ENCODE measurements around the gene KRTAP2-2.

KRTAP2-2 gene

DNA sequence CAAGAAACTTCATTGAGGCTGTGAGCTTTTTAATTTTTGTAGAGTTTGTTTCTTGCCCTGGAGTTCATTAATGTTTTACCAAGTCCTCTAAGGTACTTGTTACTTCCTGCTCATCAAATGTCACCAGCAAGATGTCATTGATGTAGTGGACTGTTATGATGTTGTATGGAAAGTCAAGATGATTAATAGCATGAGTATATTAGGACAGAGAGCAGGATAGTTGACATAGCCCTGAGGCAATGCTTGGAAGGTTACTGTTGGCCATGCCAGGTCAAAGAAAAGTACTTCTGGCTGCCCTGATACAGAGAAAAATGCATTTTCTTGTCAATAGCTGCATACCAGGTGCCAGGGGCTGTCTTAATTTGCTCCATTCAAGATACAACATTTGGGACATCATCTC is 34.7 kb downstream of the KRTAP2-2 start:
- DNase-seq (ENCODE audit: low read depth), result no peak

DNA sequence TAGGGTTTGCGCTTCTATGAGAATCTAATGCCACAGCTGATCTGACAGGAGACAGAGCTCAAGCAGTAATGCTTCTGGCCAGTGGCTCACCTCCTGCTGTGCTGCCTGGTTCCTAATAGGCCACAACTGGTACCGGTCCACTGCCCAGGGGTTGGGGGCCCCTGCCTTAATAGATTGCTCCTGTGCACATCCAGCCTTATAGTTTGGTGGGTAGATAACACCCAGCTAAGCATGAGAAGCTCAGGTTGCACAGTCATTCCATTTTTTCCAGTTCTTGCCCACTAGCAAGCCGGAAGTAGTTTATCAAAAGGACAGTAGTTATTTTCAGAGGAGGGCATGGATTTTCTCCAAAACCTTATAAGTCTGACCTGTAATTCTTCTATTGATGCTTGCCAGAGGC is 35.6 kb downstream of the KRTAP2-2 start:
- no peak for DNase-seq (ENCODE audit: low read depth)

DNA sequence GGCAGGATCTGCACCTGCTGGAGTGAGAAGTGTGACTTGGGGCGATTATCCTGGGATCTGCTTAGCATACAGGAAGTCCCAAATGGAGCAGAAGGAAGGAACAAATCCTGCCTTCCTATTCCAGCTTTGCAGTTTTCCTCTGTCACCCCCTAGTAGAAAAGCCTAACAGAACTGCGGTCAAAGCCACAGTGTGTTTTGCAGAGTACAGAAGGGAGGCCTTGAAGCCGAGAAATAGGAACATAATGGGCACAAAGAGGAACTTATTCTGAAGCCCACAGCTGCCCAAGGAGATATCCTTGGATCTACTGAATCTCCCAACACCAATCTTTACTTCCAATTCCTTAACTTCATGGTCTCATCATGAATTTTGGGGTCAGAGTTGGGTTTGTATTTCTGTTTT is 36.5 kb downstream of the KRTAP2-2 start:
- DNase-seq (ENCODE audit: low read depth), result no peak

DNA sequence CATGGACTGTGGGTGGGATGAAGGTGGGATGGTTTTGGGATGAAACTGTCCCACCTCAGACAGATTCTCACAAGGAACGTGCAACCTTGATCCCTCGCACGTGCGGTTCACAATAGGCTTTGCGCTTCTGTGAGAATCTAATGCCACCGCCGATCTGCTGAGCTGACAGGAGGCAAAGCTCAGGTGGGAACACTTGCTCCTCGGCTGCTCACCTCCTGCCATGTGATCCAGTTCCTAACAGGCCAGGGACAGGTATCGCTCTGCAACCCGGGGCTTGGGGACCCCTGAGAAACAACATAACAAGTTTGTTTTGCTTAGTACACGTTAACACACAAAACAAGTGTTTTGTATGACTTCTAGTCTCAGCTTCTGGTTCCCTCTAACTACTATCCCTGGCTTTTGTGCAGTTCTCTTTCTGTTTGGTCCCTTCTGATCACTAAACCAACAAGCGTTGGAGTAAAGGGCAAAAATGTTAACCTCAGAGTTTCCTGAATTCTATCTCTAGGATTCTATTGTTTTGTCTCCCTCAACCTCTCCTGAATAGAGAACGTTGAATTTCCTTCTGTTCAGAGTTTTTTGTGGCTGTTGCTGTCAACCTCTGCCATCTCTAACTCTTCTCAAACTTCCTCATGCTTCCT is 38.3 kb downstream of the KRTAP2-2 start:
- DNase-seq (ENCODE audit: low read depth), result no peak

DNA sequence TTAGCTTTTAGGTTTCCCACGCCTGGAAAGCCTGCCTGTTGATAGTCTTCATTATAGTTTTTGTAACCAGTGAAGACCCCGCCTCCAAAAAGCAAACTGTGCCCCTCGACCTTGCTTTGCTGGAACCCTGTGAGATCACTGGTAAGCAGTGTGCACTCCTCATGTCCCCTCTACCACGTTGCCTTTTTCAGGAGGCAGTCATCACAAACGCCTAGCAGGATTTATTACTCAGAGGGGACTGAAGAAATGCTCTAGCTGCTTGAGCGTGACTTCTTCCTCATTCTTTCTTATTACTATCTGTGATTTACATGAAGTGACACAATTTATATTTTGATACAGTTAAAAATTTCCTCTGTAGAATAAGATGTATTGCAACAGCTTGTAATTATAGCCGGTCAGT is 39.6 kb downstream of the KRTAP2-2 start:
- DNase-seq (ENCODE audit: low read depth), result no peak

DNA sequence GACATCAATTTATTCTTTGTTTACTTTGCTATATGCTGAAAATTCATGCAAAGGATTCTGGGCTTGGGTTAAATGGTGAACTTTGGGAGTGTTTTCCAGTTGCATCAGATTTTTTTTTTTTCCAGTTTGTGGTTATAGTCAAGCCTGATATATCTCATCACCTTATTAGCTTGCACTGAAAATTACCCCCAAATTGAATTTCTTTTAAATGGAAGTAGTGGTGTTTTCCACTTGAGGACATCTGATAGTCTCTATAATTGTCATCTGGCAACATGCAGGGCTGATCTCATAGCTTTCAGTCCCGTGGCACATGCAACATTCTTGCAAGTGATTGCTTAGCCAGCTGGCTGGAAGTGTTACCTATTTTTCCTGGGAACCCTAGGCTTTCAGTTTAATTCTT is 41.4 kb downstream of the KRTAP2-2 start:
- peak; percentile 33 for DNase-seq (ENCODE audit: low read depth)

DNA sequence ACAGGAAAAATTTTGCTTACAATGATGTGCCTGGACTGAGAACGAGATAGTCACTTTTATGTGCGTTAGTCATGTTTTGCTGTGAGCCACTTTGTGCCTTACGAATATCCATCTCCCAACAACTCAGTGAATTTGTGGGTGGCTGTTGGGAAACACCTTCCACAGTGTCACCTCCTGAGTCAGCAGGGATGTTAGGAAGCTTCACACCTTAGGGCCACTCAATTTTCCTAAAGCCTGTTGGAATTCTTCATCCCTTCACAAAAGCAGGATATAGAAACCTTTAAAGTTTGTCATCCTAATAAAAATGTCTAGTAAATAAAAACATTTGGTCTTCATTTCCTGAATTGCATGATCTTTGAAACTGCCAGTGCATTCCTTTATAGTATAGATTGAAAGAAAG is 41.8 kb downstream of the KRTAP2-2 start:
- peak; percentile 75 for DNase-seq (ENCODE audit: low read depth)

DNA sequence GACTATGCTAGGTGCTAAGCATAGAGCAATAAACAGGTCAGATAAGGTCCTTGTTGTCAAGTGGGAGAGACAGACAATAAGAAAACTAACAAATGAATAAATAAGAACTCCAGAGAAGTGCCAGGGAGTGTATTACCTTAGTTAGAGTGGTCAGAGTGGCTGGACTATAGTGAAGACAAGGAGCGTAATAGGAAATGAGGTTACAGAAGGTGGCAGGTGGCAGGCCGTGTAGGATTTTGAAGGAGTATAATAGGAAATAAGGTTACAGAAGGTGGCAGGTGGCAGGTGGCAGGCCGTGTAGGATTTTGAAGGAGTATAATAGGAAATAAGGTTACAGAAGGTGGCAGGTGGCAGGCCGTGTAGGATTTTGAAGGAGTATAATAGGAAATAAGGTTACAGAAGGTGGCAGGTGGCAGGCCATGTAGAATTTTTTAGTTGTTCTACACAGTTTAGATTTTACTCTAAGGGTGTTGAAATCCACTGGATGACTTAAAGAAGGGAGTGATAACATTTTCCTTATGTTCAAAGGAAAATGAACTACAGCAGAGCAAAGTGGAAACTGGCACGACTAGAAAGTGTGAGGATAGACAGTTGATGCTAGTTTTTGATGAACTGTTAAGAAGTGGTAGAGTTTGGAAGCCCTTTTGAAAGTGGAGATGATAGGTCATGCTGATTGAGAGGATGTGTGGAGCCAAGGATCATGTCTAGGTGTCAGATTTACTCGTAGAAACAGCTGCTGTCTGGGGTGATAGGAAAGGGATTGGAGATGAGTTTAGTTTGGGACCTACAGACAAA is 42.5 kb downstream of the KRTAP2-2 start:
- no peak for DNase-seq (ENCODE audit: low read depth)

DNA sequence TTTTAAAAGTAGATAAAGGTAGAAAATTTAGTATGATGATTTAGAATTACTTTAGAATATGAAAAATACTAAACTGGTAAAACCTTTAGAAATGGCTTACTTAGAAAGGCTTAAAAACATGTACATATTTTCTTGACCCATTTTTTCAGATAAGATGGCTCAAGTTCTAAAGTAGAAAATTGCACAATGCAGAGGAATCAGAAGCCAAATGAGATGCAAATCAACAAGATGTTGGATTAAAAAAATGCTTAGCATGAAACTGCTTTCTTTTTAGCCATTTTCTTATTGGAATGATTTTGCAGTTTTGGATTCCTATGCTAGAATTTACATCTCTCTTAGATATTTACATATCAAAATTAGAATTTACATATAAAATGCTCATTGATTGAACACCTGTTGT is 44.6 kb downstream of the KRTAP2-2 start:
- DNase-seq (ENCODE audit: low read depth), result no peak

DNA sequence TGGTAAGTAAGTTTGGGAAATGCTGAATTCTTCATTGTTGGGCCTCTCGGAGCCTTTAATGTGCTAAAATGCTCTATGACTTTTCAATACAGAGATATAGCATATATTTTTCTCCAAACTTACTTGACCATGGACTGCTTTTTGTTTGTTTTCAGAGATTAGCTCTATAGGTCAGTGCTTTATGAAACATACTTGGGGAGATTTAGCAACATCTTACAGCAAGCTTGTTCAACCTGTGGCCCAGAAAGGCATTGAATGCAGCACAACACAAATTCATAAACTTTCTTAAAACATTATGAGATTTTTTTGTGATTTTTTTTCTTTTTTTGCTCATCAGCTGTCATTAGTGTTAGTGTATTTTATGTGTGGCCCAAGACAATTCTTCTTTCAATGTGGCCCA is 45.1 kb downstream of the KRTAP2-2 start:
- DNase-seq (ENCODE audit: low read depth), result no peak

DNA sequence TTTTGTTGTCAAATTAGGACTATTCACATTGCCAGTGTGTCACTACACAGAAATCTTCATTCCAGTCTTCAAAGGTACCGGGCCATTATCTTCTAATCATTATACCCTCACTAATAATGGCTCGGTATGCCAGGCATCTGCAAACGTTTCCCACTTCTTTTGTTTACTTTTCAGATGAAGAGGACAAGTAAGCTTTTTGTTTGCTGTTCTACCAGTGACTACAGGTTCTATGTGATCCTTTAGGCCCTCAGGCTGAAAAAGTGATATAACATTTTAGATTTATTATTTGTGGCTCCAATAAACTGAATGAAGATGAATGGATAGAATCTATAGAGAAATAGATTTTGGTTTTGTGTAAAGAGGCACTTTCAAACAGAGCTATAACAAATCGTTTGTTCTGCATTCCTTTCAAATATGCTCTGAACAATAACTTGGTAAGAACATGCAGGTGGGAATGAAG is 45.7 kb downstream of the KRTAP2-2 start:
- no peak for DNase-seq (ENCODE audit: low read depth)

DNA sequence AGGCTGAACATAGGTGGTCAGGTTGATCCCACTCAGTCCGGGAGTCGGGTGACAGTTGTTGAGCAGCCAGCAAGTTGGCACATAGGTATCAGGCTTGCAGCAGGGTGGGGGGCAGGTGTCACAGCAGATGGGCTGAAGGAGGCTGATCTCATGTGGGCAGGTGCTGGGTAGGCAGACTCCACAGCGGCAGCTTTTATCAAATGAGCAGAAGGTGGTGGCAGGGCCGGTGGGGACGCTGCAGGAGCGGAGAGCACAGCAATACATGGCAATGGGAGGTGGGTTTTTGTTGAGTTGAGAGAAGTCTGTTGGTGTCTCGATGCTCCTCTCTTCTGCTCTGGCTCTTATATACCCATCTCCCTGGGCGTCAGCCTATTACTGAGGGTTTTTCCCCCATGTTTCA is 46.2 kb downstream of the KRTAP2-2 start, which contains the start of gene KRTAP3-1:
TSS of gene KRTAP3-1 (minus strand) at position 318 of the 400 bp plus-strand sequence. CDS start at position 264, 54 bp downstream.
- no peak for DNase-seq (ENCODE audit: low read depth)

Measured in ELR (cell line).